BE2C (cell line): ENCODE results near the gene CCND2.

Experiments used
- DNase-seq: peaks from one replicate; pipeline ENCODE4 v3.0.0-alpha.2; 2020
- H3K27me3 ChIP-seq: fragments of 250-450 bp; sonication (Bioruptor Pico); 2 replicates; pipeline ENCODE4 v1.5.1; 2020; ENCODE audit warnings: mild to moderate bottlenecking
- H3K36me3 ChIP-seq: fragments of 250-450 bp; sonication (Bioruptor Pico); 2 replicates; pipeline ENCODE4 v1.5.1; 2020; ENCODE audit warnings: mild to moderate bottlenecking
- H3K4me1 ChIP-seq: fragments of 250-450 bp; sonication (Bioruptor Pico); 2 replicates; pipeline ENCODE4 v1.5.1; 2020
- H3K4me3 ChIP-seq: 2 replicates; pipeline ENCODE4 v1.5.1; 2011; ENCODE audit warnings: low read depth, low read length
- H3K9me3 ChIP-seq: fragments of 250-450 bp; sonication (Bioruptor Pico); 2 replicates; pipeline ENCODE4 v1.5.1; 2020
- CTCF ChIP-seq: IDR thresholded peaks from 2 replicates; pipeline ENCODE4 v1.5.1; 2012; ENCODE audit warnings: mild to moderate bottlenecking, low read depth, low read length

The CCND2 gene

DNA sequence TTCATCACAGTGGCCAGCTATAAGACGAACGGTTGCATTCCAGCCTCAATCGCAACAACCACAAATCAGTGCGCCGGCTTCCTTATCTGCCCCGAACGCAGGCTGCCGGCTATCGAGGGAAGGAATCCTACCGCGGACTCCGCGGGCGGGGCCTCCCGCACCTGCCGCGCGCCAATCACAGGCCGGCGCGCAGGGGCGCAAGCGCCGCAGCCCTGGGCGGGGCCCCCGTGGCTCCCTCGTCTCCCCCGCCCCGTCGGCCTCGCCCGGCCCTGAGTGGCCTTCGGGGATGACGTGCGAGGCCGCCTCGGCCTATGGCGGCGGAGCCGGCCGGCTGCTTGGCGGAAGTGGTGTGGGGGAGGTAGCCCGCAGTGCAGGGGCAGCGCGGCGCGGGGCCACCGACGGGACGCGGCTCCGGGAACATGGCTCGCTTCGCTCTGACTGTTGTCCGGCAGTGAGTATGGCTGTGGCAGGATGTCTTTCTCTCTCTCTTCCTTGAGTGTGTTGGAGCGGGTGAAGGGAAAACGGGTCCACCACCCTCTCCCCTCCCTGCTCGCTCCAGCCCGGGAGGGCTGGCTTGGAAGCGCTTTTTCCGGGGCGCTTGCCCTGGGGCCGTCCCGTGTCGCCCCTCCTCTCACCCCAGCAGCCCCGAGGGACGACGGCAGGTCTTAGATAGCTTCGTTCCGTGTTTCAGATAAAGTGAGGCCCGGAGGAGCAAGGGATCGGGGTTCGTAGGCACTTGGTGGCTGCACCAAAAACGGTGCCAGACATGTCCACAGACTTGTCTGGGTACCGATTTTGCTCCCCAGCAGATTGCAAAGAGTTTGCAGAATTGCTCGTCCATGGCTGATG, 47.5 kb downstream of the CCND2 start, which contains the start of gene TIGAR:
TSS of gene TIGAR (plus strand) at position 361 of the 849 bp plus-strand sequence. CDS start at position 420, 59 bp downstream.
- H3K9me3 ChIP-seq = no peaks in the 10 kb centered on the region
- H3K4me3 ChIP-seq = peak within 1 kb of the TSS; percentile 96
- TF ChIP-seq CTCF = no peak
- H3K36me3 ChIP-seq = no peaks in the 10 kb centered on the region
- H3K4me1 ChIP-seq = no peaks in the 10 kb centered on the region
- peak; percentile 96 for DNase-seq
- H3K27me3 ChIP-seq = peaks cover 9% of the 10 kb centered on the region

DNA sequence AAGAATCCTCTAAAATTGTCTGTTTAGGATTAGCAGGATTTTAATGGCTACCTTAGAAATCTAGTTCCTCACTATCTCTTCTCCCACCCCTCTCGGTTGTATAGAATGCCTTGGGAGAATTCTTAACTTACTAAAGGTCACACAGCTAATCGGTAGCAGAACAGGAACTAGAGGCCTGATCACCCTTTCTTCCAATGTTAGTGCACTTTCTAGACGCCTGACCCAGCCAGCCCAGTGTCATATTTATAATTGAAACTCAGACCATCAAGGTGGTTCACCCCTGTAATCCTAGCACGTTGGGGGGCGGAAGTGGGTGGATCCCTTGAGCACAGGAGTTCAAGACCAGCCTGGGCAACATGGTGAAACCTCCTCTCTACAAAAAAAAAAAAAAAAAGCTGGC, 49.2 kb downstream of the CCND2 start:
- Histone ChIP-seq H3K4me3 (no peak overlapping the region), H3K9me3 (no peaks in the 10 kb centered on the region), H3K27me3 (no peaks in the 10 kb centered on the region; the same call in 1 of the 2 replicates), H3K4me1 (no peaks in the 10 kb centered on the region), H3K36me3 (no peaks in the 10 kb centered on the region)
- TF ChIP-seq CTCF = no peak
- no peak for DNase-seq
